GM13976 (cell line): ENCODE results near the gene OR10AD1.

ENCODE experiments used
- DNase-seq: peaks from one replicate; pipeline ENCODE4 v3.0.0; 2012; ENCODE audit warnings: low spot score
- CTCF ChIP-seq: IDR thresholded peaks from 2 replicates; pipeline ENCODE4 v1.5.1; 2012; ENCODE audit warnings: borderline replicate concordance, mild to moderate bottlenecking; ENCODE audit not compliant: insufficient read depth; ENCODE audit errors: extremely low read depth, missing control alignments, control extremely low read depth
- in situ Hi-C: fragments of 300-500 bp; cut with MboI; formaldehyde crosslinking; loops from one replicate; pipeline ENCODE4 v1.12.0; 2022; ENCODE audit warnings: low sequenced_read_pairs, mixed read lengths, inconsistent platforms; ENCODE audit not compliant: unreplicated experiment

OR10AD1 gene

GRCh38 chr12:48198985-48199384 is 4.1 kb downstream of the OR10AD1 start:
- TF ChIP-seq CTCF = no peak
- in situ Hi-C loops = no loop called here
- no peak for DNase-seq

- no peak for TF ChIP-seq CTCF
- in situ Hi-C loops = no loop called here
- DNase-seq = no peak
These were observed 4.5 kb downstream of the OR10AD1 start for GRCh38 chr12:48198672-48198971.

GRCh38 chr12:48197971-48198671 is 5.0 kb downstream of the OR10AD1 start:
- in situ Hi-C loops = no loop called here
- no peak for TF ChIP-seq CTCF
- DNase-seq = peak; percentile 96

GRCh38 chr12:48197549-48197970 is 5.5 kb downstream of the OR10AD1 start:
- peak; percentile 56 for TF ChIP-seq CTCF
- in situ Hi-C loops = no loop called here
- peak; percentile 57 for DNase-seq

GRCh38 chr12:48194799-48195201 is 8.3 kb downstream of the OR10AD1 start:
- in situ Hi-C loops = no loop called here
- TF ChIP-seq CTCF = no peak
- DNase-seq = no peak

- DNase-seq = no peak
- in situ Hi-C loops = no loop called here
- no peak for TF ChIP-seq CTCF
These were observed 9.5 kb downstream of the OR10AD1 start for GRCh38 chr12:48193623-48194022.
